HCT116 (cell line): ENCODE results near the gene MYH10.
A peak's percentile ranks its signal among the peaks of the same experiment; 100 is the strongest.

Source experiments
- CTCF ChIP-seq, 3 experiments: fragments of 200-600 bp in 1 of 3; sonication (generic) in 1 of 3; IDR thresholded peaks in 2 of 3; conservative IDR thresholded peaks in 1 of 3; 2 replicates each; pipeline ENCODE4 v1.5.1; 2012 to 2017; ENCODE audit warnings: low read depth in 2 of 3, low read length in 2 of 3, antibody characterized with exemption in 1 of 3, borderline replicate concordance in 1 of 3, control low read depth in 1 of 3, mild to moderate bottlenecking in 1 of 3, mixed read lengths in 1 of 3, mixed run types in 1 of 3, moderate library complexity in 1 of 3; ENCODE audit not compliant: insufficient read depth in 1 of 3
- EGR1 ChIP-seq: IDR thresholded peaks from 2 replicates; pipeline ENCODE4 v1.6.1; 2012; ENCODE audit warnings: low read depth
- EZH2phosphoT487 ChIP-seq: fragments of 200-600 bp; IDR thresholded peaks from 2 replicates; pipeline ENCODE4 v1.6.1; 2018; ENCODE audit warnings: antibody characterized with exemption, borderline replicate concordance
- FOSL1 ChIP-seq: IDR thresholded peaks from 2 replicates; pipeline ENCODE4 v1.6.1; 2012; ENCODE audit warnings: low read depth
- POLR2A ChIP-seq: IDR thresholded peaks from 2 replicates; pipeline ENCODE4 v1.7.0; 2011; ENCODE audit warnings: borderline replicate concordance; ENCODE audit not compliant: insufficient read depth, insufficient read length; ENCODE audit errors: extremely low read depth
- POLR2AphosphoS5 ChIP-seq: IDR thresholded peaks from 2 replicates; pipeline ENCODE4 v1.6.1; 2011; ENCODE audit warnings: mild to moderate bottlenecking, low read depth, low read length, moderate library complexity
- REST ChIP-seq: IDR thresholded peaks from 2 replicates; pipeline ENCODE4 v1.6.1; 2012; ENCODE audit warnings: low read depth
- TF ChIP-seq, protein P1 (sequence below): IDR thresholded peaks from 2 replicates; pipeline ENCODE4 v1.6.1; 2012

DNA sequence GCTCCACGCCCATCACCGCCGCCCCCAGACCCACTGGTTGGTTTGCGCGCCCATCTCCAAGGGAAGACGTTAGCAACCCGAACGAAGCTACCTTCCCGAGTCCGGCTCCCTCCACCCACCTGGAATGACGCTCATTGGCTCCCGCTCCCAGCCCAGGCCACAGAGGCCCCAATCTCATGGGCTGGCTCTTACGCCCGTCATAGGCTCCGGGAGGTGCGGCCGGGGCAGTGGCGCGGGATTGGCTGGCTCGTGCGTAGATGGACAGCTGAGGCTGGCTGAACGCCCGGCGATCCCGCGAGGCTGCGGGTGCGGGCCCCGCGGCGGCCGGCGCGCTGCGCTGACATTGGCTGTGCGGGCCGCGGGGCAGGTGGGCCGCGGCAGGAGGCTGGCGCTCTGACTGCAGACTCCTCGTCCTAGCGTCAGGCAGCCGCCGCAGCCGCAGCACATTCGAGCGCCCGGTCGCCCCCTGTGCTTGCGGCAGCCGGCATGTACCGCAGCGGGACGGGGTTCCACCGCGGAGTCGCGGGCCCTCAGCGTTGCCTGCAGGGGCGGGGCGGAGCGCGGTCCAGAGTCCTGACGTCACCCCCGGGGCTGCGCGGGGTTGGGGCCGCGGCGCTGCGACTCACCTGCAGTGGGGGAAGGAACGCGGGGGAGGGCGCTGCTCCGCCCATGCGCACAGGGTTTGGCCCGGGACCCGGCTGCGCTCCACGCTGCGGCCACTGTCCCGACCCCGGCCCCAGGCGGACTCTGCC lies 453 bp upstream of the MYH10 start:
- TF ChIP-seq POLR2A (peak; percentile 44), EGR1 (peak; percentile 92), EZH2phosphoT487 (no peak), CTCF (IDR thresholded peaks at IDR 0.05 in 2 of 3, conservative IDR thresholded peaks at IDR 0.05 in 1 of 3; ENCODE audit: borderline replicate concordance in 1 of 3, insufficient read depth in 1 of 3, low read depth in 2 of 3, low read length in 2 of 3) (peak in 1 of 3 experiments; percentile 26; a peak in 1 of 6 replicates), FOSL1 (no peak), REST (no peak), POLR2AphosphoS5 (peak; percentile 80)
- TF ChIP-seq, protein P1, sequence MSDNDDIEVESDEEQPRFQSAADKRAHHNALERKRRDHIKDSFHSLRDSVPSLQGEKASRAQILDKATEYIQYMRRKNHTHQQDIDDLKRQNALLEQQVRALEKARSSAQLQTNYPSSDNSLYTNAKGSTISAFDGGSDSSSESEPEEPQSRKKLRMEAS, result peak; percentile 69
